GM04503 (cell line): ENCODE data around the gene ITGB7.
"Not testable (repeated sequence)": the region's sequence is repeated elsewhere in the genome, so short reads cannot be mapped to it uniquely, and the experiment has no call there.

ENCODE experiments used
- DNase-seq: peaks from one replicate; pipeline ENCODE4 v3.0.0-alpha.2; 2012; ENCODE audit warnings: low read depth

Gene ITGB7

GRCh38 chr12:53178803-53179202 is 28.2 kb downstream of the ITGB7 start:
- not testable (repeated sequence) for DNase-seq

- DNase-seq = not testable (repeated sequence)
These were observed 29.6 kb downstream of the ITGB7 start for GRCh38 chr12:53177447-53177846.

GRCh38 chr12:53176750-53177149 is 30.3 kb downstream of the ITGB7 start:
- DNase-seq = no peak

GRCh38 chr12:53174881-53175491 is 32.1 kb downstream of the ITGB7 start:
- DNase-seq = no peak

- DNase-seq = no peak
These were observed 33.9 kb downstream of the ITGB7 start for GRCh38 chr12:53173085-53173715.

- no peak for DNase-seq
These were observed 34.7 kb downstream of the ITGB7 start for GRCh38 chr12:53172352-53172751.

GRCh38 chr12:53171725-53172329 is 35.2 kb downstream of the ITGB7 start:
- DNase-seq = no peak

- DNase-seq = no peak
These were observed 36.0 kb downstream of the ITGB7 start for GRCh38 chr12:53170876-53171724.

- no peak for DNase-seq
These were observed 36.8 kb downstream of the ITGB7 start for GRCh38 chr12:53170215-53170614.

GRCh38 chr12:53169644-53170043 is 37.4 kb downstream of the ITGB7 start:
- DNase-seq = no peak

- DNase-seq = no peak
These were observed 40.2 kb downstream of the ITGB7 start for GRCh38 chr12:53166837-53167236.

GRCh38 chr12:53163008-53163407 is 44.0 kb downstream of the ITGB7 start:
- not testable (repeated sequence) for DNase-seq

- no peak for DNase-seq
These were observed 45.7 kb downstream of the ITGB7 start for GRCh38 chr12:53161119-53161911.

- DNase-seq = no peak
These were observed 46.4 kb downstream of the ITGB7 start for GRCh38 chr12:53160673-53161072.

- DNase-seq = no peak
These were observed 47.1 kb downstream of the ITGB7 start for GRCh38 chr12:53160000-53160399.

- peak; percentile 27 for DNase-seq
These were observed 47.7 kb downstream of the ITGB7 start for GRCh38 chr12:53159195-53159839.

GRCh38 chr12:53152390-53152789 is 54.7 kb downstream of the ITGB7 start:
- DNase-seq = no peak

GRCh38 chr12:53151039-53151438 is 56.0 kb downstream of the ITGB7 start:
- DNase-seq = no peak

- no peak for DNase-seq
These were observed 59.4 kb downstream of the ITGB7 start for GRCh38 chr12:53147653-53148052.

- no peak for DNase-seq
These were observed 59.9 kb downstream of the ITGB7 start for GRCh38 chr12:53147181-53147580.
